GM04504 (cell line): ENCODE measurements around the gene CDYL.

Source experiments
- DNase-seq: peaks from one replicate; pipeline ENCODE4 v3.0.0-alpha.2; 2012; ENCODE audit warnings: low read depth

CDYL gene

DNA sequence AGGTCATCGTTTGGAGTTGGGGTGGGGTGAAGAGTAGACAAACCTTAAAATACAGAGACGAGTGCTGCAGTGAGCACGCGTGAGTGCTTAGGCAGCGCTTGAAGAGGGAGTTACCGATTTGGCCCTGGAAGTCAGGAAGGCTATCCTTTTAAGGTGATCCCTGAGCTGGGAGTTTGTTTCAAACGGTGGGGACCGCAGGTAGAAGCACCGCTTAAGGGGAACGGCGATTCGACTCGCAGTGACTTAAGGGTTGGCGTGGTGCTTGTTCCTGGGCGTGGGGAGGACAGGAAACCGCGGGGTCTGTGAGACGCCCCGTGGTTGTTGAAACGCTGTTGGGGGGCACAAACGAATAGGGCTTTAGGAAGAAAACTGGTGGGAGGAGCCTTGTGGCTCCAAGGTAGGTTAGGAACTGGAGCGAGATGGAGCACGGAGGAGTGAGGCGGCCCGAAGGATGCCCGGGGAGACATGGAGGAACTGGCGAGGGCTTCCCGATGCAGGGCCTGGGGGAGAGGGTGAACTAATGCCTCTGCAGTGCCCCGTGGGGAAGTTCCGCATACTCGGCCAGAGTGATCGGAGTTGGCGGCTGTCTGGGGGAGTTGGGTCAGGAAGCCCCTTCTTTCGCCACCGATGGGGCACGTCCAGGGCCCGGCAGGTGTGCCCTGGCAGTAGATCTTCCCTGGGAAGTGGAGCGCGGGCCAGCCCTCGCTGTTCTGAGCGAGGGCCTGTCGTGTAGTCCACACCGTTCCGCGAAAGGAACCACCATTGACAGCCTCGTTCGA is 1.3 kb upstream of the CDYL start:
- DNase-seq: no peak

DNA sequence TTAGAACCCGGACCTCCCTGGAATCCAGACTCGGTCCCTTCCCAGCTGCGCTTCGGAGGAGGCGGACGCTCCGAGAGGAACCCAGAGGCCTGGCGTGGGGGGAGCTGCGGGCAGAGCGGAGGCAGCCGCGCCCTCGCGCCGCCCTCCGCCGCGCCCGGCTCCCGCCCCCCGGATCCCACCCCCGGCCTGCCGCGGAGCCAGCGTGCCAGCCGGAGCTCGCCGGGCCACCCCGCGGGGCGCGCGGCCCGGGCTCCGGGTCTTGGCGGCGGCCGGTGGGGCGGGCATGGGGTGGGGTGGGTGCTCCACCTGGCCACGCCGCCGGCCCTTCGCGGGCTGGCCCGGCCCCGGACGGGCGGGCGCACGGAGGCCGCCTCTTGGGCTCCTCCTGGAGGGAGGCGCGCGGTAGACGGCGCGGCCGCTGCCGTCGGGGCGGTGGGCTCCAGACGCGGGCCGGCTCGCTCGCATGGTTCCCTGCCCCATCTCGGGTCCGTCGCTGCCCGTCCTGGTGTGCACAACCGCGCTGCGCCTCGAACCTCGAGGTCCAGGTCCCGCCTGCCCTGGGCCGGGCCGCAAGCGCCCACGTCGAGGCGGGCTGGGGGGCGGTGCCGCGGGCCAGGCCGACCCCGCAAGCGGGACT is 592 bp upstream of the CDYL start:
- DNase-seq: peak; percentile 47

DNA sequence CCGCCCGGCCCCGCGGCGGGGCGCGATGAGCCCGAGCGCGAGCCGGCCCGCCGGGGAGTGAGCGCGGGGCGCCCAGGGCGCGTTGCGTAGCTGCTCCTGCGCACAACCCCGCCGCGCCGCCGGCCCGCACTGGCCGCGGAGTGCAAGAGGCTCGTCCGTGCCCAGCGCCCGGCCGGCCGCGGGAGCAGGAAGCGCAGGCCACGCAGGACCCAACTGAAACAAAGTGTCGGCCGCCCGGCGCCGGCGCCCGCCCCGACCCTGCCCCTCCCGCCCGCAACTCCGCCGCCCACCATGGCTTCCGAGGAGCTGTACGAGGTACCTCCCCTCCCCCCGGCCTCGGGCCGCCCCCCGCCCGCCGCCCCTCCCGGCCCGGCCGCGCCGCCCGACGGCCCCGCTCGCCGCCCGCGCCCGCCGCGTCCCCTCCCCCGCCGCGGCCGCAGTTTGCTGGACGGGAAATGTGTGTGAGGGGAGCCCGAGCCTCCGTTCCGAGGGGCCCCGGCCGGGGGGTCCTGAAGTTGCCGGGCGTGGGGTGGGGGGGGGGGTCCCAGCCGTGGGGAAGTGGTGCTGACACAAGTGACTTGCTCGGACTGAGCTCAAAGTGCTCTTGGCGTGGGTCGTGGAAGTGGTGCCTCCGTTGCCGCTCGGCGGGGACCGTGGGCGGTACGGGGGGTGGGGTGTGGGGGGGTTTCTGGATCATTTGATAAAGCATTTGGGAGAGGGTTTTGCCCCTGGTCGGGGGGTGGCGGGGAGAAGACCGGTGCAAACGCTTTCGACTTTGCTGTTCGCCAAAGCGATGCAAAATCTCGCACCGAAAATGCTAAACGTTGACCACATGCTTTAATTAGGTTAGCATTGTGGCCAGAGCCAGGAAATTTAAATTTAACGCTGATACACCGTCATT is 539 bp downstream of the CDYL start:
- DNase-seq: no peak

DNA sequence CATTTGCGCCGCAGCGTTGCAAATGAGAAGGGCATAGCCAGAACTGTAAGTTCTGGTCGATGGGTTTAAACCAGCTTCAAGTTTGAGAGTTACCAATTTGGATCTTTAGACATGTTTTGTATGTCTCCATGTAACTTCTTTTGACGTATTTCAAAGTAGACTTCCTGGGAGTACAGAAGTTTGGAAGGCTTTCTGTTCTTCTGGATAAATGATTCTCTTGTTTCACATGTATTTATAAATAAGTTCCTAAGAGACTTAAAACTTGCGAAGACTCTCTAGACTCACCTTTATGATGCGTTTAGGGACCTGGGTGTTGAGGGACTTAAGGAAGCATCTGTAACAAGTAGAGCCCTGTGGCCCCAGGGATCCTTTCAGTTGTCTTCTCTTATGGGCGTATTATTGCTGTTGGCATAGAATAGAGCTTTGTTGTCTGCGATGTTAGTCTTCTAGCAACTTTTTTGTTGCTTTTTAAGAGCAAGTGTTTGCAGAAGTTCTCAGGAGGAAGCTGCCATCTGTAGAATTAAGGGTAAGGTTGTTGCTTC is 1.3 kb downstream of the CDYL start:
- DNase-seq: no peak

DNA sequence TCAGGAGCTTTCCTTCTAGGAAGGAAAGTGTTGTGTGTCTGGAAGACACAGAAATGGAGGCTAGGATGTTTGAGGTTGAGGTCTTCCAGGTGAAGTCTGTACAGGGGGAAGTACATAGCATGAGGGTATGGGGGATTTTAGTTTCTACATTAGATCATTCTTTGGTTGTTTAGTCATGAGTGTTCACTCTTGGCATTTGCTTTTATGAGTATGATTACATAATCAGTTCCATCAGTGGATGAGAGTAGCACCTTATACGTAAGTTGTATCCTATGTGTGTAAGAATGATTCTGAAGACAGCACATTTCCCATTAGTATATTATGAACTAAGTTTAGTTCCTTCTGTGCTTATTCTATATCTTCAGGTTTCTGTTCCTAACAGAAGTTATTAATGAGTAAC is 1.9 kb downstream of the CDYL start:
- DNase-seq: no peak

DNA sequence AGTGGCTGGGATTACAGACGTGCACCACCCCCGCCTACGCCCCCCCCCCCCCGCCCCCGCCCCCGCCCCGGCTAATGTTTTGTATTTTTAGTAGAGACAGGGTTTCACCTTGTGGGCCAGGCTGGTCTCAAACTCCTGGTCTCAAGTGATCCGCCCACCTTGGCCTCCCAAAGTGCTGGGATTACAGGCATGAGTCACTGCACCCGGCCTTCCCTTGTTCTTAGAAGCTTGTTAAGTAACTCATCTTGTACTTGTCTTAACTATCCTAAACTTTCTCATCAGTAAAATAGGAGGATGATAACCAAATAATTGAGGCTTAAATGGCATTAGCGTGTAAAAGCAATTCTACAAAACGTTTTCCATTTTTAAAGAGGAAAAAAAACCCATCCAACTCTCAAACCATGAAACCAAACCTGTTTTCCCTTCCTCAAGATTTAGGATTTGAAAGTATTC is 4.2 kb downstream of the CDYL start:
- DNase-seq: no peak

DNA sequence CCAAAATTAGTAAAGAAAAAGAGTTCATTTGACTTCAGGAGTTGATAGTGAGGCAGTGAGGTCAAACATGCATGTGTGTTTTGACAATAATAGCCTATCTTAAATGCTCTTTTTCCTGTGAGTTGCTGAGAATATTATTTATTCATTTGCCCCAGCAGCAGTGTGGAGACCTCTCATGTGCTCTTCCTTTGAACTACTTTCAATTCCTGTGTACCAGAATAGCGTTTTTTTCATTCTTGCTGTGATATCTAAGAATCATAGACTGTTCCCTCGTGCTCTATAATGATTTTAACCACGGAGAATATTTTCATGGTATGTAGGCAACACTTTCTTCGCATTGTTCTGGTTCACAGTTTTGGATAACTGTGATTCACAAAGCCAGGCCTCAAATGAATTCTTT is 5.2 kb downstream of the CDYL start:
- DNase-seq: no peak

DNA sequence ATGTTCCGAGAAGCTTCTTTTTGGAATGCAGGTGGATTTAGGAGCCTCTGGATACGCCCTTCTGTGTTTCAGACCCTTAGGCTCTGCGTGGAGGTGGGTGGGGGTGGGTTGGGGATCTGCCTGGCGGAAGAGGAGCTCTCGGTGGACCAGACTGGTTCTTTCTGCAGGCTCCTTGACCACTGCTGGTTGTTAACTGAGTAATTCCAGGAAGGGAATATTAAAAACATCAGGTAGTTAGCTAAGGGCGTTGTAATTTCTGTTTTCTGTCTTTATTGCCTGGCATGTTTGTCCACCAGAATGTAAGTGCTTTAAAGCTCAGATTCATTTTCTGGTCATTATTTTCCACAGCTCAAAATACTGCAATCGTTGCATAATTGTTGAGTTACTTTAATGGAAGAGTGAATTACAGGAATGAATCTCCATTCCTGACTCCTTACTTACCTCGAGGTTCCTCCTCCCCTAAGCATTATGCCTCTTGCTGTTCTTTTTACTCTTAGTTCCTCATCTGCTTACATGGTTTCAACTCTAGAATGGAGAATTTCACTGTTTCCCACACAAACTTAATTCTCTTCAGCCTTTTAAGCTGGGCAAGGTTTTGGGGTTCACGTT is 5.9 kb downstream of the CDYL start:
- no peak for DNase-seq

DNA sequence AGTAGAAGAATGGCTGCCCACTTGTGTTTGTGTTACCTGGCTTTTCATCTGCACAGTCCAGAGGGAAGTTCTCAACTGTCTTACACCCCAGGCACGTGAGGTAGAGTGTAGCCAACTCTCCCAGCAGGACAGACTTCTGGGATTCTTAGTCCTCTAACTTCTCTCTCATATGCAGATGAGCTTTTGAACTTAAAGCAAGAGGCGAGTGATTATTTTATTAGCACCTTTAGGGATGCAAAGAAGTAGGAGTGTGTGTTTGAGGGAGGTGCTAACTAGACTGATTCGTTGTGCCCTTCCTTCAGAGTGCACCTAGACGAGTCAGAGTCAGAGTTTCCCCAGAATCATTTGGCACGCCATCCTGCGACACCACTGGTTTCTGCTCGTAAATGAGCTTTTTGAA is 10.8 kb downstream of the CDYL start:
- no peak for DNase-seq

DNA sequence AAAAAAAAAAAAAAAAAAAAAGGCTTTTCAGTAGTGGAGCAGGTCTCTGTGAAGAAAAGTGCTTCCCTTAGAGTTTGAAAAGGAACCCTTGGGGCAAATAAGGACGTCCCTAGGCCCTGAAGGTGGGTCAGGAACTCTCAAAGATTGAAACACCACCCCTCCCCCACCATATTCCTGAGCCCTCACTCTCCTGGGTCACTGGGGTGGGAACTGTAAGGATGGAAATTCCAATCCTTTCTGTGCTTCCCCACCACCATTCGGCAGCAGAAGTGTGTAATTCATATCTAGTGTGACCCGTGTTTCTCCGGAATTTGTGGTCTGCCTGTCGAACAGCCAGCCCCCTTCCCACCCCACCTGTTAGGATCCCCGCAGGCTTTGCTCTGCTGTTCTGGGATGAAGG is 12.3 kb downstream of the CDYL start:
- DNase-seq: no peak

DNA sequence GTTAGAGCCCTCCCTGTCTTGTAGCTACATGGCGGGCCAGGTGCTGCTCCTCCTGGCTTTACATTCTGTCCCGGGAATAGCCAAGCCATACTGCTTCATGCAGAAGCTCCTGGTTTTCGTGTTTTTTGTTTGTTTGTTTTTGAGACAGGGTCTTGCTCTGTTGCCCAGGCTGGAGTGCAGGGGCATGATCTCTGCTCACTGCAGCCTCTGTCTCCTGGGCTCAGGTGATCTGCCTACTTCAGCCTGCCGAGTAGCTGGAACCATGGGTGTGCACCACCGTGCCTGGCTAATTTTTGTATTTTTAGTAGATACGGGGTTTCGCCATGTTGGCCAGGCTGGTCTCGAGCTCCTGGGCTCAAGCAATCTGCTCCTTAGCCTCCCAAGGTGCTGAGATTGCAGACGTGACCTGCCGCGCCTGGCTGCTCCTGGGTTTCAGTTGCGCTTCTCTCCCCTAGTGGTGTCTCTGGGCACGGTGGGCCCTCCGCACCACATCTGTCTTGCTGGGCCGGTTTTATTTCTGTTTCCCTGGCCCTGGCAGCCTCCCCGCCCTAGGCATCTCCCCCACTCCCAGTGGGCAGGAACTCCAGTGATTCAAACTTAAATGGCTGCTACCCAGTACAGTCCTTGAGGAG is 12.9 kb downstream of the CDYL start:
- no peak for DNase-seq

DNA sequence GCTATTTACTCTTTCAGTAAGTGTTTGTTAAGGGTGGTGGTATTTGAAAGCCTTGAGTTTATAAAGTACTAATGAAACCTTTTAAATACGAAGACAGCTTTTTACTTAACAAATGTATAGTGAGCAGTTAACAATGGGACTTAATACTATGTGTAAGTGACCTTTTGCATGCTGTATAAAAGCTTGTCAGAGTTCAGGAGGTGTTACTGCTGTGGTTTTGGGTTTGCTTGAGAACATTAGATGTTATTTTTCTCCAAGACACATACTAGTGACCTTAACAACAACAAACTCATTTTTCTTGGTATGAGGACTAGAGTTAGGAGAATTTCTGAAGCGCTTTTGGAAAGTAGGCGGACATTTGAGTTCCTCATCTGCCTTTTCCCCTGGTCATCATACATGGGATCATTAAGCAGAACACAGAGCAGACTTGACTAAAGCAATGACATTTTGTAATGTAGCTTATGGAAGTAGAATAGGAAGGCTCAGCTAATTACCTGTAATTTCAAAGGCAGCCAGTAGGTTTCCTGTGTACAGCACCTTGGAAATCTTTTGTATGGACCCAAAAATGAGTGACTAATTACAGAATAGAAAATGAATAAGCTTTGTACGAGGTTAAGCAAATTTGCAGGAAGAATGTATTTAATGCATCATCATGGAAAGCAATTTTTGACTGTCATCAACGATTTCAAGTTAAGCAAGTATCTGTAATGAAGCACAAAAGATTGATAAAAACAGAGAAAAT is 14.1 kb downstream of the CDYL start:
- no peak for DNase-seq

DNA sequence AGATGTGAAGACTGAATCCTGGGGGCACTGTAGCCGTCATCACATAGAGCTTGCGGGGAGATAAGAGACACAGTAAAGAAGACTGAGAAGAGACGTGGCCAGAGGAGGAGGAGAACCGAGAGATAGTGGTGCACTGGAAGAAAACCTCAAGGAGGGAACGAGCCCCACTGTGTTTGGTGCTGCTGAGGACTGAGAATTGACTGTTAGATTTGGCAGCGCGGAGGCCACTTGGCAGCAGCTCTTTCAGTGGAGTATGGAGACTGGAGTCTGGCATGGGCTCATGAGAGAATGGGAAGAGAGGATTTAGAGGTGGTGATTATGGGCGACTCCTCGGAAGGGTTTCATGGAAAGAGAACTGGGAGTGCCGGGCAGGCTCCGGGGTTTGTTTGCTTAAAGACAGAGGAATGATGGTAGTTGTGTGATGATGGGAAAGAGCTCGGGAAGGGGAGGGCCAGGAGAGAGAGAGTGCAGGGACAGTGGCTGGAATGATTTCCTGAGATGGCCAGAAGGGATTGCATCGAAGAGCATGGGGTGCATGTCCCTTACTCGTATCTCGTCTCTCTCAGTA is 18.0 kb downstream of the CDYL start:
- DNase-seq: no peak

DNA sequence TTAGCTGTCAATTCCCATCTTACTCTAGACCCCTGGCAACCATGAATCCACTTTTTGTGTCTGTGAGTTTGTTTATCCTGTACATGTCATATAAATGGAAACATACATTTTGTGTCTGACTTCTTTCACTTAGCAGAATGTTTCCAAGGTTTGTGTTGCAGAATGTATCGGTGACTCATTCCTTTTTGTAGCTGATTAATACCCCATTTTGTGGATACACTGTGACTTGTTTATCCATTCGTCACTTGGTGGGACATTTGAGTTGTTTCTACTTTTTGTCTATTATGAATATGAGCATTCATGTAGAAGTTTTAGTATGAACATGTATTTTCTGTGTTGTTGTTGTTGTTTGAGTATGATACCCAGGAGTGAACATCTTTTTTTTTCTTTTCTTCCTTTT is 21.4 kb downstream of the CDYL start:
- no peak for DNase-seq

DNA sequence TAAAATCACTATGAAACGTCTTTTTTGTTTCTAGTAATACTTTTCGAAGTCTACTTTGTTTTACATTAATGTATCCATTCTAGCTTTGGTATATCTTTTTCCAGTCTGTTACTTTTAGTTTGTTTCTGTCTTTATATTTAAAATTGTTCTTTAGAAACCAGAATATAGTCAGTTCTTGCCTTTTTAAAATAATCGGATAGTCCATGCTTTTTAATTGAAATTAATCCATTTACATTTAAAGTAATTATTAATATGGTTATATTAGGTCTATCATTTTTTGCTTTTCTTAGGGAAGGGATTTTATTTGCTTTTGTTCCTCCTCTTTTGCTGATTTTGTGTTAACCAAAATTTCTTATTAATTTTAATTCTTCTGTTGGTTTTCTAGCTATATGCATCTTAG is 23.7 kb downstream of the CDYL start:
- DNase-seq: no peak

DNA sequence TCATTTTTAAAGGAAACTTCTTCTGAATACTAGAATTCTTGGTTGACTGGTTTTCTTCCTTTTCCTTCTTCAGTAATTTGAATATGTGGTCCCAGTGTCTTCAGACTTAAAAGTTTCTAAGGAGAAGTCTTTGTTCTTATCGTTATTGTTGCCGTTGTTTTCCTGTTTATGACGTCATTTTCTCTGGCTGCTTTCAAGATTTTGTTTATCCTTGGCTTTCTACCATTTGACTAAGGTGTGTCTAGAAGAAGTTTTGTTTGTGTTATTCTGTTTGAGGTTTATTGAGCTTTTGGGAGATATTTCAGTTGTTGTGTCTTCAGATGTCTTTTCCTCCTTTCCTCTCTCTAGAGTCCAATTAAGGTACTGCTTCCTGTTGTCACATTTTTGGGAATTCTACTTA is 24.5 kb downstream of the CDYL start:
- no peak for DNase-seq

DNA sequence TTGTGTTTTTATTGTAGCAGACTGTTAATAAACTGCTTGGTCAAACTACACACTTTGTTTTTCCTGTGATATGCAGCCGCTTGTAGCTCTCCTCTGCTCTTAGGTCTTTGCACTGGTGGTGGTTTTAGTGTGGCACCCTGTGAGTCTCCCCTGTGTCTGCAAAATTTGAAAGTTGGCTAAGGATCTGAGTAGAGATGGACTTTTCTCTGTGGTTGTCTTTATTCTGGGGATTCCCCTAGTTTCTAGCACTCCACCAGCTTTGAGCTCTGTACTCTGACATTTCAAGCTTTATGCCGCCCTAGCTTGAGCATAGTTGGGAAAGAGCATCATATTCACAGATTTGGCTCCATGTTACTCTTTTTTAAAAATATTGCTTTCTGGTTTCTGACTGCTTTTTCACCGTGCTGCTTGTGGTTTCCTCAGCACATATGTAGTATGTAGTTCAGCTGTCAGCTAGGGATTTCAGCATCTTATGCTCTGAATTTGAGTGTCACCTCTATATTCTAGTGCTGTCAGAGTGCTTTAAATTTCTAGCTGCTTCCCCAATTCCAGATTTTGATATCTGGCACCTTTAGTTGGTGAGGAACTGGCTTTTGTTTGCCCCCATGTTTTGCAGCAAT is 25.4 kb downstream of the CDYL start:
- no peak for DNase-seq

DNA sequence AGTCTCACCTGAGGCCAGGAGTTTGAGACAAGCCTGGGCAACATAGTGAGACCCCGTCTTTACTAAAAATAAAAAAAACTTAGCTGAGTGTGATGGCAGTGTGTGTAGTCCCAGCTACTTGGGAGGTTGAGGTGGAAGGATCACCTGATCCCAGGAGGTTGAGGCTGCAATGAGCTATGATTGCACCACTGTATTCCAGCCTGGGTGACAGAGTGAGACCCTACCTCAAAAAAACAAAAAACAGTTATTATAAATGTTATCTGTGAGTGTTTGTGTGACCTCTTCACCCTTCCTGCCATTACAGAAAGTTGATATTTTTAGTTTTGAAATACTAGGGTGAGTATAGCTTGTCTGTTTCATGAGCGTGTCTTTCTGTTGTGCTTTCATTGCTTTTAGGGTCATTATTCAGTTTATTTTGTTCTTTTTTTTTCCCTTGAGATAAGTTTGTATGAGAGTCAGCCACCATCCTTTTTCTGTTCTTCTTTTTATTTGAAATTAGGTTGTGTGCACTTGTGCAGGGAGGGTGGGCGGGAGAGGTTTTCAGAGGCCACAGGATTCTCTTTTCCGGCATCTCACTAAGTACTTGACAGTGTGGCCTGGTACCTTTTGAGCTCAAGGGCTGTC is 26.2 kb downstream of the CDYL start:
- DNase-seq: no peak

DNA sequence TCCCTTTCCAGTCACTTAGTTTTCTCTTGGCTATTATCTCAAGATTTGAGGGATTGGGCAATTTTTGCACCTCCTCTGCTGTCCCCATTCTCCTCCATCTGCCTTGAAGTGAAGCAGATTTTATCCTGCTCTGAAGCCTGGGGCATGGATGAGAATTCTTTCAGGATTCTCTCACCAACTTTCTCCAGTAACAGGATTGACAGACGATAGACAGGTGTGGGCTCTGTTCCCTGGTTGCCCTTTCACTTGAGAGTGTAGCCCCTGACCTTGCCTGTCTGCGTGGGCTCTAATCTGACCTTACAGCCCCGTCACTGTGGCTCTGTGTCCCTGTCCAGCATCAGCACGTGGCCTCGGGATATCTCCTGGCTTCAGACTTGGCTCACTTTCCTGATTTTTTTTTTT is 27.1 kb downstream of the CDYL start:
- DNase-seq: no peak

DNA sequence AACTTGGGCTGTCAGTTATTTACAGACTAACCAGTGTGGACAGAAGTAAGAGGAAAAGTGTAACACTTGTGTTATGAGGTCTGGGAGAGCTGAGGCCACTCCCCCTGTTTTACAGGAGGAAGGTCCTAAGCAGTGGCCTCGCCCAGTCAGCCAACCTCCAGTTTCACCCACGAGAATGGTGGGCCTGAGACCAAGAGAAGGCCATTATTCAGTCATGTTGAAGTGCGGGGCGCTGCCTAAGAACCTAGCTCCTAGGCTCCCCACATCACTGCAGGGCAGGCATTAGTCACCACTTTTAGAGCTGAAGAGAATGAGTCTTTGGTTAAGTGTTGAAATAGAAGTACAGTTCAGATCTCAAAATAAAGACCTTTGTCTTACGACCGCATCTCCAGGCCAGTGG is 27.9 kb downstream of the CDYL start:
- peak; percentile 40 for DNase-seq
